A673 (cell line): ENCODE measurements around the gene TENM3. TPM values are rescaled to one million over a fixed set of nuclear protein-coding genes. Genes with fewer than 3 reads are reported as not detected.

ENCODE experiments used
- BruUV-seq: library from RNA; stranded (reverse); fragments of 400-500 nt; replicated peaks from 2 replicates; lab custom pipeline; 2021; lab: Mats Ljungman, UMichigan
- CTCF ChIA-PET: fragments of 300-600 bp; sonication (Branson Sonifier 250); formaldehyde crosslinking; loops from one replicate; lab custom pipeline; 2022; ENCODE audit warnings: antibody characterized with exemption; lab: Charles Lee
- POLR2A ChIA-PET: fragments of 300-600 bp; sonication (Branson Sonifier 250); formaldehyde crosslinking; loops from one replicate; lab custom pipeline; 2022; ENCODE audit warnings: antibody characterized with exemption; ENCODE audit not compliant: low non-redundant PET; lab: Charles Lee
- DNase-seq: peaks from one replicate; pipeline ENCODE4 v3.0.0-alpha.2; 2015; ENCODE audit warnings: low spot score
- H3K27ac ChIP-seq: fragments of 200-600 bp; sonication (generic); 2 replicates; pipeline ENCODE4 v1.5.1; 2016; ENCODE audit warnings: mixed run types, low read depth, mild to moderate bottlenecking, mixed read lengths, antibody characterized with exemption, low read length; ENCODE audit not compliant: poor library complexity, severe bottlenecking
- H3K27me3 ChIP-seq: fragments of 200-600 bp; sonication (generic); replicated peaks from 2 replicates; pipeline ENCODE4 v1.6.1; 2017; ENCODE audit warnings: mixed run types, low read depth, mild to moderate bottlenecking, mixed read lengths, antibody characterized with exemption, low read length; ENCODE audit not compliant: insufficient read depth, poor library complexity
- H3K36me3 ChIP-seq: fragments of 200-600 bp; sonication (generic); 2 replicates; pipeline ENCODE4 v1.6.1; 2016; ENCODE audit warnings: mixed run types, mild to moderate bottlenecking, mixed read lengths, antibody characterized with exemption, low read length; ENCODE audit not compliant: insufficient read depth, poor library complexity, severe bottlenecking
- H3K4me1 ChIP-seq: fragments of 200-600 bp; sonication (generic); 2 replicates; pipeline ENCODE4 v1.6.1; 2017; ENCODE audit warnings: mixed run types, mild to moderate bottlenecking, mixed read lengths, antibody characterized with exemption, low read length; ENCODE audit not compliant: insufficient read depth, poor library complexity, severe bottlenecking
- H3K4me3 ChIP-seq: fragments of 200-600 bp; sonication (generic); 2 replicates; pipeline ENCODE4 v1.5.1; 2016; ENCODE audit warnings: low read depth, mixed run types, mild to moderate bottlenecking, mixed read lengths, low read length; ENCODE audit not compliant: poor library complexity, severe bottlenecking
- H3K9me3 ChIP-seq: fragments of 200-600 bp; sonication (generic); 2 replicates; pipeline ENCODE4 v1.6.1; 2016; ENCODE audit warnings: mixed run types, low read depth, mild to moderate bottlenecking, mixed read lengths, antibody characterized with exemption, low read length; ENCODE audit not compliant: poor library complexity, severe bottlenecking
- EZH2 ChIP-seq: fragments of 200-600 bp; sonication (generic); IDR thresholded peaks from 2 replicates; pipeline ENCODE4 v1.6.1; 2017; ENCODE audit warnings: borderline replicate concordance, low read depth, mild to moderate bottlenecking, mixed read lengths, antibody characterized with exemption, low read length; ENCODE audit not compliant: poor library complexity, severe bottlenecking
- intact Hi-C: fragments of 100-400 bp; cut with micrococcal nuclease; formaldehyde crosslinking; loops from one replicate; pipeline ENCODE4 v1.10.0; 2022; ENCODE audit not compliant: unreplicated experiment
- total RNA-seq: library from RNA; stranded (reverse); gene quantifications from 2 replicates; pipeline ENCODE4 v1.2.3, GENCODE V29; 2021
- TF ChIP-seq, protein P1 (sequence below): fragments of 300-800, 200-600 bp; sonication (generic); conservative IDR thresholded peaks from 2 replicates; pipeline ENCODE4 v1.5.1; 2017; ENCODE audit warnings: low read depth, mild to moderate bottlenecking, antibody characterized with exemption, low read length, moderate library complexity, mixed read lengths

The TENM3 gene
- total RNA-seq, 1 experiment from 2014 or later, result 26.4 TPM

DNA sequence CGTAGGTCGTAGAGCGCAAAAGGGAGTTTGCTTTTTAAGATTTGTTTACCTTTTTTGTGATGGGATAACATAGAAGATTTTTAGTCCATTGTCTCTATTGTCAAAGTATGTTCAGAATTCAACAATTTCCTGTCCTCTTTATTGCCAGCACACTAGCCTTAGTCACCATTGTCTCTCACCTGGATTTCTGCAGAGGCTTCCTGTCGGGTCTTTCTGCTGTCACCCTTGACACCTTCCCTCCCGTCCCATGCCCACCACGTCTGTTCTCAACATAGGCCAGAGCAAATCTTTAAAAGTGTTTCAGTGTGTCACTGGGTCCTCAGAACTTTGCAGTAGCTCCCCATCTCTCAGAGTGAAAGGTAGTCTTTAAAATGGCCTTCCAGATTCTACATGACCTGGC, 323.9 kb downstream of the TENM3 start:
- Histone ChIP-seq H3K27me3 (no peaks in the 10 kb centered on the region), H3K27ac (no peak overlapping the region), H3K4me1 (peaks cover 2% of the 10 kb centered on the region), H3K4me3 (no peak overlapping the region), H3K9me3 (no peaks in the 10 kb centered on the region), H3K36me3 (no peaks in the 10 kb centered on the region)
- intact Hi-C loops, result no loop called here
- BruUV-seq, result no TSS peak
- no peak for TF ChIP-seq EZH2
- TF ChIP-seq, protein P1, sequence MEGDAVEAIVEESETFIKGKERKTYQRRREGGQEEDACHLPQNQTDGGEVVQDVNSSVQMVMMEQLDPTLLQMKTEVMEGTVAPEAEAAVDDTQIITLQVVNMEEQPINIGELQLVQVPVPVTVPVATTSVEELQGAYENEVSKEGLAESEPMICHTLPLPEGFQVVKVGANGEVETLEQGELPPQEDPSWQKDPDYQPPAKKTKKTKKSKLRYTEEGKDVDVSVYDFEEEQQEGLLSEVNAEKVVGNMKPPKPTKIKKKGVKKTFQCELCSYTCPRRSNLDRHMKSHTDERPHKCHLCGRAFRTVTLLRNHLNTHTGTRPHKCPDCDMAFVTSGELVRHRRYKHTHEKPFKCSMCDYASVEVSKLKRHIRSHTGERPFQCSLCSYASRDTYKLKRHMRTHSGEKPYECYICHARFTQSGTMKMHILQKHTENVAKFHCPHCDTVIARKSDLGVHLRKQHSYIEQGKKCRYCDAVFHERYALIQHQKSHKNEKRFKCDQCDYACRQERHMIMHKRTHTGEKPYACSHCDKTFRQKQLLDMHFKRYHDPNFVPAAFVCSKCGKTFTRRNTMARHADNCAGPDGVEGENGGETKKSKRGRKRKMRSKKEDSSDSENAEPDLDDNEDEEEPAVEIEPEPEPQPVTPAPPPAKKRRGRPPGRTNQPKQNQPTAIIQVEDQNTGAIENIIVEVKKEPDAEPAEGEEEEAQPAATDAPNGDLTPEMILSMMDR, result no peak
- no peak for DNase-seq
- ChIA-PET POLR2A (no interaction called here), CTCF (no interaction called here)

DNA sequence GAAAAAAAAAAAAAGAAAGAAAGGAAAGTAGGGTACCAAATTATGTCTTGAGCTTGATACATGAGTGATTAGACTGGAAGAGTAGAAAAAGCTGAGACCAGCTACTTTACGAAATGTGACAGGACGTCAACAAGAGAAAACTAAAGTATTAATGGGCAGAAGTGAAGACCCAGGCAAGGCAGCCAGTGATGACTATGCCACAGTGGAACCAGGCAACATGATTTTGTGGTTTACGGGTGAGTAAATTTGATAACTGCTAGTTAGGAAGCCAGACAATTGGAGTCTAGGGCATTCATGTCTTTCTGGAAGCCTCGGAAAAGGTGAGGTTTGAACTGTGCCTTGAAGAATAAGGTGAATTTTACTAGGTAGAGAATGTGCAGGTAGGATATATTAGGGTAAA, 326.4 kb downstream of the TENM3 start:
- TF ChIP-seq EZH2, result no peak
- TF ChIP-seq, protein P1, result no peak
- H3K4me3 ChIP-seq, result no peak overlapping the region
- POLR2A ChIA-PET, result no interaction called here
- peaks cover 2% of the 10 kb centered on the region for H3K4me1 ChIP-seq
- no peaks in the 10 kb centered on the region for H3K36me3 ChIP-seq
- H3K9me3 ChIP-seq, result no peaks in the 10 kb centered on the region
- no peaks in the 10 kb centered on the region for H3K27me3 ChIP-seq
- intact Hi-C loops, result no loop called here
- H3K27ac ChIP-seq, result no peak overlapping the region
- no TSS peak for BruUV-seq
- CTCF ChIA-PET, result no interaction called here
- no peak for DNase-seq

DNA sequence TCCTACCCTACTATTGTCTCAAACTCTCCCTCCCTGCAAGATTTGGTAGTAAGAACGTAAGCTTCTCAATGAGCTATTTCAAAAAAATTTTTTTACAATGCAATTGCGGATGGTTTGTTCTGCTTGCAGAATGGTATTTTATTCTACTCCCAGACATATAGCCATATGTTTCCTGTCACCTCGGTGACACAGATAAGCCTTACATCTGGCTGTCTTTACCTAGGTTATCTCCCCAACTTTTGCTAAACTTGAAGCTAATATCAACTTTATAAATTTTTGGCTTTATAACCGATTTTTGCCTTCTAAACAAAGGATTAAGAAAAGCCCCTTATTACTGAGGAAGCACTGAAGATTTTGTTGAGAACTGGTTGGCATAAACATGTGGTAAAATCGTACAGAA, 331.5 kb downstream of the TENM3 start:
- H3K4me3 ChIP-seq, result no peak overlapping the region
- TF ChIP-seq, protein P1, result no peak
- no peak for TF ChIP-seq EZH2
- ChIA-PET POLR2A (no interaction called here), CTCF (no interaction called here)
- no peak overlapping the region for H3K27ac ChIP-seq
- no peaks in the 10 kb centered on the region for H3K9me3 ChIP-seq
- peaks cover 6% of the 10 kb centered on the region for H3K4me1 ChIP-seq
- no peaks in the 10 kb centered on the region for H3K27me3 ChIP-seq
- no peak for DNase-seq
- no peaks in the 10 kb centered on the region for H3K36me3 ChIP-seq
- intact Hi-C loops, result no loop called here
- BruUV-seq, result no TSS peak
